ENCODE results near the gene LRRC61.

The LRRC61 gene

DNA sequence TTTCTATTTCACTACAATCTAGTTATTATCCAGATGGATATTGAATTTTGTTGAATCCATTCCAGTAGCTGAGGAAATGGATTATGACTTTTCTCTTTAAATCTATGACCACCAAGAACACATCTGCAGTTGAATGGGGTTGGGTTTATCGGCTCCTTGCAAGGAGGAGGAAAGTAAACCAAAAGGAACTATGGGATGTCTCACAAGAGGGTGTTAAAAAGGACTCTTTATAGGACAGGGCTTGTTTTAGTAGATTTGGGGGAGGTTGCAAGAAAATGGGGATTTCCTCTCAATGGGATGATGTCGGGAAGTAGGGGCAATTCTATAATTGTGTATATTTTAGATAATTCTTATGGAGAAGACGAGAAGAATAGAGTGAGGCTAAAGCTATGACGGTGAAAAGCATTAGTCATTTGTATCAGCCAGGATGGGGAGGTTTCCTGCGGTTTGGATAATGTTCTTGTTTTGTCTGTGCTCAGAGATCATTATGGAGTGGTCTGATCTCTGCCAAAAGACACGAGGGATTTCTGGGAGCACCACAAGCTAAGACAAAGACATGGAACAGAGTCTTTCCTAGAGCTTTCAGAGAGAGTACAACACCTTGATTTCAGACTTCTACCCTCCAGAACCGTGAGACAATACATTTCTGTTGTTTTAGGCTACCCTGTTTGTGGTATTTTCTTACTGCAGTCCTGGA lies 5.3 kb upstream of the LRRC61 start:
- no peak overlapping the region for H3K4me3 Mint-ChIP-seq
- H3K27me3 Mint-ChIP-seq (ENCODE audit: low read depth) = no peaks in the 10 kb centered on the region
- H3K27ac Mint-ChIP-seq = no peak overlapping the region
- H3K36me3 Mint-ChIP-seq (ENCODE audit: low read depth) = peaks cover 27% of the 10 kb centered on the region
- peaks cover 27% of the 10 kb centered on the region for H3K4me1 Mint-ChIP-seq (ENCODE audit: low read depth)
- no peaks in the 10 kb centered on the region for H3K9me3 Mint-ChIP-seq

- Mint-ChIP-seq H3K4me3 (peak overlapping the region; percentile 96), H3K4me1 (ENCODE audit: low read depth) (peaks cover 46% of the 10 kb centered on the region), H3K36me3 (ENCODE audit: low read depth) (peaks cover 44% of the 10 kb centered on the region), H3K9me3 (no peaks in the 10 kb centered on the region), H3K27ac (peak overlapping the region; percentile 99), H3K27me3 (ENCODE audit: low read depth) (no peaks in the 10 kb centered on the region)
Measured at GRCh38 chr7:150321788-150322113, 1.4 kb upstream of the LRRC61 start.

DNA sequence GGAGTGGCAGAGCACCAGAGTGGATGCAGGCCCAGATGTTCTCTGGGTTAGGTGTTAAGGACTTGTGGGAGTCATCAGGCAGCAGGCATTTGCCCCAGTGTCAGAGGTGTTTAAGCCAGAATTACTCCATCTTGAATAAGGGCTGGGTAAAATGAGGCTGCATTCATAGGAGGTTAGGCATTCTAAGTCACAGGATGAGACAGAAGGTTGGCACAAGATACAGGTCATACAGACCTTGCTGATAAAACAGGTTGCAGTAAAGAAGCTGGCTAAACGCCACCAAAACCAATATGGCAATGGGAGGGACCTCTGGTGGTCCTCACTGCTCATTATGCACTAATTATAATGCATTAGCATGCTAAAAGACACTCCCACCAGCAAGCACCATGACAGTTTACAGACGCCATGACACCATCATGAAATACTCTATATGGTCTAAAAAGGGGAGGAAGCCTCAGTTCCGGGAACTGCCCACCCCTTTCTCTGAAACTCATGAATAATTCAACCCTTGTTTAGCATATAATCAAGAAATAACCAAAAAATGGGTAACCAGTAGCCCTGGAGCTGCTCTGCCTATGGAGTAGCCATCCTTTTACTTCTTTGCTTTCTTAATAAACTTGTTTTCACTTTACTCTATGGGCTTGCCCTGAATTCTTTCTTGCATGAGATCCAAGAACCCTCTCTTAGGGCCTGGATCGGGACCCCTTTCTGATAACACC lies 882 bp upstream of the LRRC61 start:
- H3K9me3 Mint-ChIP-seq = no peaks in the 10 kb centered on the region
- peaks cover 48% of the 10 kb centered on the region for H3K4me1 Mint-ChIP-seq (ENCODE audit: low read depth)
- H3K27me3 Mint-ChIP-seq (ENCODE audit: low read depth) = no peaks in the 10 kb centered on the region
- H3K4me3 Mint-ChIP-seq = peak overlapping the region; percentile 96
- H3K27ac Mint-ChIP-seq = peak overlapping the region; percentile 99
- H3K36me3 Mint-ChIP-seq (ENCODE audit: low read depth) = peaks cover 47% of the 10 kb centered on the region

- H3K27me3 Mint-ChIP-seq (ENCODE audit: low read depth) = no peaks in the 10 kb centered on the region
- H3K4me1 Mint-ChIP-seq (ENCODE audit: low read depth) = peaks cover 45% of the 10 kb centered on the region
- H3K9me3 Mint-ChIP-seq = no peaks in the 10 kb centered on the region
- H3K4me3 Mint-ChIP-seq = peak overlapping the region; percentile 99
- H3K36me3 Mint-ChIP-seq (ENCODE audit: low read depth) = peaks cover 40% of the 10 kb centered on the region
- peak overlapping the region; percentile 100 for H3K27ac Mint-ChIP-seq
Measured at GRCh38 chr7:150323682-150324372, 672 bp downstream of the LRRC61 start.

GRCh38 chr7:150324373-150324961 lies 1.3 kb downstream of the LRRC61 start:
- no peaks in the 10 kb centered on the region for H3K9me3 Mint-ChIP-seq
- peak overlapping the region; percentile 99 for H3K4me3 Mint-ChIP-seq
- H3K27ac Mint-ChIP-seq = peak overlapping the region; percentile 100
- no peaks in the 10 kb centered on the region for H3K27me3 Mint-ChIP-seq (ENCODE audit: low read depth)
- peaks cover 40% of the 10 kb centered on the region for H3K36me3 Mint-ChIP-seq (ENCODE audit: low read depth)
- H3K4me1 Mint-ChIP-seq (ENCODE audit: low read depth) = peaks cover 45% of the 10 kb centered on the region

GRCh38 chr7:150325110-150325611 lies 2.0 kb downstream of the LRRC61 start:
- Mint-ChIP-seq H3K9me3 (no peaks in the 10 kb centered on the region), H3K27me3 (ENCODE audit: low read depth) (no peaks in the 10 kb centered on the region), H3K27ac (peak overlapping the region; percentile 100), H3K4me3 (peak overlapping the region; percentile 99), H3K4me1 (ENCODE audit: low read depth) (peaks cover 41% of the 10 kb centered on the region), H3K36me3 (ENCODE audit: low read depth) (peaks cover 37% of the 10 kb centered on the region)

GRCh38 chr7:150325901-150326300 lies 2.7 kb downstream of the LRRC61 start:
- H3K27me3 Mint-ChIP-seq (ENCODE audit: low read depth) = no peaks in the 10 kb centered on the region
- H3K4me1 Mint-ChIP-seq (ENCODE audit: low read depth) = peaks cover 36% of the 10 kb centered on the region
- H3K27ac Mint-ChIP-seq = peak overlapping the region; percentile 26
- H3K36me3 Mint-ChIP-seq (ENCODE audit: low read depth) = peaks cover 33% of the 10 kb centered on the region
- no peaks in the 10 kb centered on the region for H3K9me3 Mint-ChIP-seq
- H3K4me3 Mint-ChIP-seq = no peak overlapping the region

GRCh38 chr7:150326657-150327268 lies 3.6 kb downstream of the LRRC61 start:
- H3K36me3 Mint-ChIP-seq (ENCODE audit: low read depth) = peaks cover 30% of the 10 kb centered on the region
- H3K9me3 Mint-ChIP-seq = no peaks in the 10 kb centered on the region
- no peak overlapping the region for H3K4me3 Mint-ChIP-seq
- H3K4me1 Mint-ChIP-seq (ENCODE audit: low read depth) = peaks cover 29% of the 10 kb centered on the region
- peak overlapping the region; percentile 1 for H3K27ac Mint-ChIP-seq
- H3K27me3 Mint-ChIP-seq (ENCODE audit: low read depth) = no peaks in the 10 kb centered on the region

DNA sequence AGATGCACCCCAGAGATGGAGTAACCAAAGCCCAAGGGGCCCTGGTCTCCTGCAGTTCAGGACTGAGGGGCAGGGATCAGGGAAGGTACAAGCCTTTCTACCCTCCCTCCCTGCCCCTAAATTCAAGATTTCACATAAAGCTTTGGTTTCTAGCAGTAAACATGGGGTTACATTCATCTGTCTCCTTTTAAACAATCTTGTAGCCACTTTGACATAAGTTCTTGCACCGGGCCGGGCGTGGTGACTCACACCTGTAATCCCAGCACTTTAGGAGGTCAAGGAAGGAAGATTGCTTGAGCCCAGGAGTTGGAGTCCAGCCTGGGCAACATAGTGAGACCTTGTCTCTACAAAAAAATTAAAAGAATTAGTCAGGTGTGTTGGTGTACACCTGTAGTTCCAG lies 4.2 kb downstream of the LRRC61 start:
- H3K4me3 Mint-ChIP-seq = no peak overlapping the region
- peaks cover 30% of the 10 kb centered on the region for H3K36me3 Mint-ChIP-seq (ENCODE audit: low read depth)
- H3K27me3 Mint-ChIP-seq (ENCODE audit: low read depth) = no peaks in the 10 kb centered on the region
- H3K9me3 Mint-ChIP-seq = no peaks in the 10 kb centered on the region
- H3K4me1 Mint-ChIP-seq (ENCODE audit: low read depth) = peaks cover 25% of the 10 kb centered on the region
- H3K27ac Mint-ChIP-seq = no peak overlapping the region

DNA sequence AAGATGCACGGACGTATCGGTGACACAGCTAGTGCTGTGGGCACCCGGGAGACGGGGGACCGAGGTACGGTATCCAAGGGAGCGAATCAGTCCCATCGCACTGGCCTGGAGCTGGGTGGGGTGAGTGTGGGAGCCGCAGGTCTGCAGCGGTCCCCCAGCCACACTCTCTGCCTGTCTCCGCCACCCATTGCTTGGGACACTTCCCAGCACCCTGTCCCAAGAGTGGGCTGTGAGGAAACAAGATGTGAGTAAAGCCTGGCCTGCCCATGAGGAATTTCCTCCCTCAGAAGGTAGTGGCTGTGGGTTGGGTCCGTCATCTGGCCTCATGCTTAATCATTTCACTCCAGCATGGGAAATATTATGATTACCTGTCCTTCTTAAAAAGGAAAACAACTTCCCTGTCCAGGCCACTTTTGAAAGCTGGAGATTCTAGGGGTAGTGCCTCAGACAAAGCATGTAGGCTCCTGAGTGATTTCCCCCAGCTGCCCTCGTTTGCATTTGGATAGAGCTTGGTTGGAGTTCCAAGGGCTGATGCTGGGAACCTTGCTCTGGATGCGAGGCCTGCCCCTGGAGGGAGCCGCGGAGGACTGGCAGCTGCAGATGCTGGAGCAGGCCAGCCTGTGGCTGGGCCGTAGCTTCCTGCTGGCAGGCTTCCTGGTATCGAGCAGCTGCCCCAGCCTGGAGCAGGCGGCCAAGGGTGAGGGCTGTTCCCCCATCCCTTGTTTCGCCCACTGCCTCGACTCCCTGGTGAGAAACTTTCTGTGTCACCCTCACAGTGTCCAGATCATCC lies 6.4 kb downstream of the LRRC61 start:
- H3K4me1 Mint-ChIP-seq (ENCODE audit: low read depth) = peaks cover 14% of the 10 kb centered on the region
- H3K27me3 Mint-ChIP-seq (ENCODE audit: low read depth) = no peaks in the 10 kb centered on the region
- peaks cover 19% of the 10 kb centered on the region for H3K36me3 Mint-ChIP-seq (ENCODE audit: low read depth)
- H3K9me3 Mint-ChIP-seq = no peaks in the 10 kb centered on the region
- H3K4me3 Mint-ChIP-seq = no peak overlapping the region
- no peak overlapping the region for H3K27ac Mint-ChIP-seq

- Mint-ChIP-seq H3K9me3 (no peaks in the 10 kb centered on the region), H3K4me3 (no peak overlapping the region), H3K27ac (no peak overlapping the region), H3K27me3 (ENCODE audit: low read depth) (no peaks in the 10 kb centered on the region), H3K4me1 (ENCODE audit: low read depth) (peaks cover 6% of the 10 kb centered on the region), H3K36me3 (ENCODE audit: low read depth) (peaks cover 16% of the 10 kb centered on the region)
Measured at GRCh38 chr7:150330211-150330885, 7.2 kb downstream of the LRRC61 start.

DNA sequence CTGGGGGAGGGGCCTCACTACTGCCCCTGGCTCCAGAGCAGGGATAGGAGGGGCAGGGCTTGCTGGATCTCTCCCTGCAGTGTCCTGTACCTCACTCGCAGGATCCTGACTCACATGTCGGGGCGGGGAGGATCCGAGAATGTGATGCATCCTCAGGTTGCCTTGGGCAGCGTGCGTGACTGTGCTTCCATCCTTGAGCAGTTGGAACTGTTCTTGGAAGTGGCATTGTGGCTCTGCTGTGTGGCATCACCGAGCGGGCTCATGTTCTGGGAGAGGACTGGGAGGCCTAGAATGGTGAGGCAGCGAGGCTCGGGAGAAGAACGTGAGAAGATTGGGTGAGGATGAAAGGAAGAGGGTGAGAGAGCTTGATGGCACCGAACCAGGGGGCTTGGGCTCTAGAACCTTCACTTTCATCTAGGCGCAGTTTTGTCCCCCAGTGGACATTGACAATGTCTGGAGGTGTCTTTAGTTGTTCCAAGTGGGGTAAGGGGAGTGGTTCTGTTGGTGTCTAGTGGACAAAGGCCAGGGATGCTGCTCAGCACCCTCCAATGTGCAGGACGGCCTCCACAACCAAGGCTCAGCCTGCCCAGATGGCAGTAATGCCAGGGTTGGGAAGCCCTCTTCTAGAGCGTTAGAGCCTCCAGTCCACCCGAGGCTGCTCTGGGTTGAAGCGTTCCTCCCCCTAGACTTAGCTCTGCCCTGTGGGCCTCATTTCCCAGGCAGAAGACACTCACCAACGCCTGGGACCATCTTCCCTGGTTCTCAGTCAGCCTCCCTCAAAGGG lies 9.9 kb downstream of the LRRC61 start:
- Mint-ChIP-seq H3K27ac (no peak overlapping the region), H3K27me3 (ENCODE audit: low read depth) (no peaks in the 10 kb centered on the region), H3K9me3 (no peaks in the 10 kb centered on the region), H3K36me3 (ENCODE audit: low read depth) (peaks cover 7% of the 10 kb centered on the region), H3K4me3 (no peak overlapping the region), H3K4me1 (ENCODE audit: low read depth) (peaks cover 1% of the 10 kb centered on the region)

DNA sequence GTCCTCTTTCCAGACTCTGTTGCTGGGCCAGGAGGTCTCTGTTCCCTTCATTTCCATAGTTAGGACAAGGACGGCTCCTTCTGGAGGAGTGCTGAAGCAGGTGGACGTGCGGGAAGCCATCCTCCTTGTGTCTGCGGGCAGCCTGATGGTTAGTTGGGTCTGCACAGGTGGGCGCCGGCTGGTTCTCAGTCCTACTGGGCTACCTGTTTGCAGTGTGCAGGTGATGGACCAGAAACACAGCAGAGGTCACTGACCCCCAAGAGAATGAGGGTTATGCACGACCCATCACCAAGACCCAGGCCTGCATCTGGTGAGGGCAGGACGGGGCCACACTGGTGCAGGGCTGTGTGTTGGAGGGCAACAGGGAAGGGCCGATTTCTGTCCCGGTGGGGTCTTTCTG lies 10.5 kb downstream of the LRRC61 start:
- Mint-ChIP-seq H3K36me3 (ENCODE audit: low read depth) (peaks cover 7% of the 10 kb centered on the region), H3K4me3 (no peak overlapping the region), H3K27me3 (ENCODE audit: low read depth) (no peaks in the 10 kb centered on the region), H3K4me1 (ENCODE audit: low read depth) (peaks cover 1% of the 10 kb centered on the region), H3K9me3 (no peaks in the 10 kb centered on the region), H3K27ac (no peak overlapping the region)
